HEK293T (cell line): ENCODE results near the gene RPL5.

Source experiments
- CTCF ChIA-PET: fragments of 350-600 bp; formaldehyde crosslinking; extraction: SDS; loops from one replicate; lab custom pipeline; 2021; ENCODE audit warnings: antibody characterized with exemption, inconsistent platforms; lab: Yijun Ruan, JAX
- POLR2A ChIA-PET: fragments of 350-600 bp; formaldehyde crosslinking; extraction: SDS; loops from one replicate; lab custom pipeline; 2020; ENCODE audit warnings: antibody characterized with exemption, inconsistent platforms; lab: Yijun Ruan, JAX
- DNase-seq: peaks from one replicate; pipeline ENCODE4 v3.0.0; 2012; ENCODE audit warnings: mixed read lengths; ENCODE audit errors: extremely low spot score
- ARNT ChIP-seq: fragments of 450-650 bp; IDR thresholded peaks from 2 replicates; pipeline ENCODE4 v1.6.1; 2017; ENCODE audit warnings: mild to moderate bottlenecking
- BHLHE40 ChIP-seq: fragments of 450-650 bp; IDR thresholded peaks from 2 replicates; pipeline ENCODE4 v1.6.1; 2016; ENCODE audit warnings: mild to moderate bottlenecking, moderate library complexity, borderline replicate concordance
- CTBP1 ChIP-seq: fragments of 450-650 bp; IDR thresholded peaks from 2 replicates; pipeline ENCODE4 v1.6.1; 2016; ENCODE audit warnings: borderline replicate concordance
- ELF4 ChIP-seq: fragments of 450-650 bp; IDR thresholded peaks from 2 replicates; pipeline ENCODE4 v1.6.1; 2017; ENCODE audit warnings: antibody characterized with exemption
- FOXA1 ChIP-seq: fragments of 450-650 bp; IDR thresholded peaks from 2 replicates; pipeline ENCODE4 v1.6.1; 2016; ENCODE audit warnings: mild to moderate bottlenecking
- FOXK2 ChIP-seq: fragments of 450-650 bp; IDR thresholded peaks from 2 replicates; pipeline ENCODE4 v1.6.1; 2016; ENCODE audit warnings: mild to moderate bottlenecking
- FOXM1 ChIP-seq: fragments of 450-650 bp; IDR thresholded peaks from 2 replicates; pipeline ENCODE4 v1.6.1; 2017; ENCODE audit warnings: mild to moderate bottlenecking, borderline replicate concordance
- HDGF ChIP-seq: fragments of 450-650 bp; IDR thresholded peaks from 2 replicates; pipeline ENCODE4 v1.6.1; 2017; ENCODE audit warnings: antibody characterized with exemption, borderline replicate concordance
- L3MBTL2 ChIP-seq: fragments of 450-650 bp; conservative IDR thresholded peaks from 2 replicates; pipeline ENCODE4 v1.6.1; 2016; ENCODE audit warnings: mild to moderate bottlenecking
- LEF1 ChIP-seq: fragments of 450-650 bp; IDR thresholded peaks from 2 replicates; pipeline ENCODE4 v1.6.1; 2017; ENCODE audit warnings: mild to moderate bottlenecking, borderline replicate concordance
- NFRKB ChIP-seq: fragments of 450-650 bp; IDR thresholded peaks from 2 replicates; pipeline ENCODE4 v1.6.1; 2016; ENCODE audit warnings: mild to moderate bottlenecking, moderate library complexity
- PKNOX1 ChIP-seq: fragments of 450-650 bp; IDR thresholded peaks from 2 replicates; pipeline ENCODE4 v1.6.1; 2016
- SP1 ChIP-seq: fragments of 450-650 bp; IDR thresholded peaks from 2 replicates; pipeline ENCODE4 v1.6.1; 2017
- SUZ12 ChIP-seq: fragments of 450-650 bp; IDR thresholded peaks from 2 replicates; pipeline ENCODE4 v1.6.1; 2016; ENCODE audit warnings: mild to moderate bottlenecking
- TARDBP ChIP-seq: fragments of 450-650 bp; IDR thresholded peaks from 2 replicates; pipeline ENCODE4 v1.6.1; 2016
- ZNF384 ChIP-seq: fragments of 450-650 bp; IDR thresholded peaks from 2 replicates; pipeline ENCODE4 v1.6.1; 2016

RPL5 gene

GRCh38 chr1:92851729-92852128, 19.9 kb downstream of the RPL5 start:
- CTCF ChIA-PET: interaction anchor here (0.7 to 1.4 kb wide), 2 partner anchors 9 to 143 kb away, joined by 3 to 5 read pairs; no protein-coding TSS in a partner anchor
- TF ChIP-seq CTBP1 (no peak), TARDBP (no peak), ZNF384 (no peak), FOXK2 (no peak), ARNT (no peak), BHLHE40 (no peak), SP1 (no peak), NFRKB (no peak), L3MBTL2 (no peak), LEF1 (no peak), PKNOX1 (no peak), FOXM1 (no peak), ELF4 (no peak)
- no peak for DNase-seq
- POLR2A ChIA-PET: no interaction called here

GRCh38 chr1:92853299-92853698, 21.5 kb downstream of the RPL5 start:
- no peak for DNase-seq
- ChIA-PET CTCF (interaction anchor here (1.2 to 1.4 kb wide), 2 partner anchors 141 kb away, joined by 3 to 5 read pairs; no protein-coding TSS in a partner anchor), POLR2A (interaction anchor here (0.7 kb wide), 1 partner anchor 10 kb away, joined by 3 read pairs; no protein-coding TSS in a partner anchor)
- TF ChIP-seq FOXM1 (no peak), SP1 (no peak), CTBP1 (no peak), TARDBP (no peak), LEF1 (no peak), PKNOX1 (no peak), SUZ12 (no peak), L3MBTL2 (no peak), NFRKB (no peak), ARNT (no peak), FOXK2 (no peak), BHLHE40 (no peak), ELF4 (no peak), FOXA1 (no peak), ZNF384 (no peak)

- ChIA-PET CTCF (interaction anchor here (0.6 to 1.2 kb wide), 2 partner anchors 140 to 148 kb away, joined by 3 read pairs; no protein-coding TSS in a partner anchor), POLR2A (no interaction called here)
- TF ChIP-seq BHLHE40 (no peak), PKNOX1 (no peak), ARNT (no peak), L3MBTL2 (no peak), CTBP1 (no peak), TARDBP (no peak), NFRKB (no peak), FOXA1 (no peak), ELF4 (no peak), SP1 (no peak), FOXK2 (no peak), HDGF (no peak), FOXM1 (no peak), LEF1 (no peak), ZNF384 (no peak), SUZ12 (no peak)
- DNase-seq: no peak
Observed at GRCh38 chr1:92854101-92854785, 22.4 kb downstream of the RPL5 start.

GRCh38 chr1:92855236-92855635, 23.4 kb downstream of the RPL5 start:
- no peak for DNase-seq
- ChIA-PET CTCF (no interaction called here), POLR2A (no interaction called here)
- TF ChIP-seq ELF4 (no peak), HDGF (no peak), ZNF384 (no peak), FOXA1 (no peak), BHLHE40 (no peak), FOXK2 (no peak), NFRKB (no peak)

- TF ChIP-seq FOXA1: no peak
- no peak for TF ChIP-seq ELF4
- TF ChIP-seq FOXK2: no peak
- TF ChIP-seq SP1: no peak
- TF ChIP-seq TARDBP: no peak
- no peak for TF ChIP-seq PKNOX1
- TF ChIP-seq NFRKB: no peak
- no peak for TF ChIP-seq BHLHE40
- CTCF ChIA-PET: interaction anchor here (0.6 to 2.6 kb wide), 7 partner anchors 30 to 204 kb away, joined by 3 to 55 read pairs (median 3); no protein-coding TSS in a partner anchor
- no peak for DNase-seq
- POLR2A ChIA-PET: no interaction called here
Observed at GRCh38 chr1:92857817-92858216, 26.0 kb downstream of the RPL5 start.
